ENCODE measurements around the gene HIPK2.

Gene HIPK2

DNA sequence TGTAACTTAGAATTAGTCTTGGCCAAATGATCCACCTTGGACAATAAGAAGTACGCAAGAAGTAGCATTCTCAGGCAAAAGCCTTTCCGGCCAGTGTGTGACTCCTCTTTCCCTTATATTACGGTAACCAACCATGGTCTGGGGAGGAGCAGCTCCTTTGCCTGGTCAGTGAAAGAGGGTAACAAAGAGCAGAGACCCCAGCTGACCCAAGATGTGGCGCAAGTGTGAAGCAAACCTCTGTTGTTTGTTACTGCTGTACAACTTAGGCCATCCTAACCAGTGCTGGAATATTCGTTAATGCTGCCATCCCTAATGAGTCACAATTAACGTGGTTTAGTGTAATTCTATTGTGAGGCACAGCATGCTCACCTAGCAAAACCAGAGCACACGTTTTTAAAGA, 44.0 kb downstream of the HIPK2 start:
- no peak for DNase-seq

DNA sequence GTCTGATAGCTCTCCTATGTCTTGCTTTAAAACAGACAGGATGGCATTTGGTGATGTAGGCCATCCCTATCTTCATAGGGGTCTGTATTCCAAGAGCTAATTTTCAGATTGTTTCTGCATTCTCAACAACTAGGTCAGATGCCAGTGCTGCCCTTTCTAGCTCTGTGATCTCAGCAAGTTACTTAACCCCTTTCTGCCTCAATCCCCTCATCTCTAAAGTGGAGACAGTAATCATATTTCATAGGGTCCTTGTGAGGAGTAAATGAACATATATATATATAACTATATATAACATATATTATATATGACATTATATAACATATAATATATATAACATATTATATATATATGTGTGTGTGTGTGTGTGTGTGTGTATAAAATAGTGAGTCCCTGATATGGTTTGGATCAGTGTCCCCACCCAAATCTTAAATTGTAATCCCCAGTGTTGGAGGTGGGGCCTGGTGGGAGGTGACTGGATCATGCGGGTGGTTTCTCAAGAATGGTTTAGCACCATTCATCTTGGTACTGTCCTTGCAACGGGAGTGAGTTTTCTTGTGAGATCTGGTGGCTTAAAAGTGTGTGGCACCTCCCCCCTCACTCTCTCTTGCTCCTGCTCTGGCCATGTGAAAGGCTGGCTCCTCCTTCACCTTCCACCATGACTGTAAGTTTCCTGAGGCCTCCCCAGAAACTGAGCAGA, 45.2 kb downstream of the HIPK2 start:
- no peak for DNase-seq

DNA sequence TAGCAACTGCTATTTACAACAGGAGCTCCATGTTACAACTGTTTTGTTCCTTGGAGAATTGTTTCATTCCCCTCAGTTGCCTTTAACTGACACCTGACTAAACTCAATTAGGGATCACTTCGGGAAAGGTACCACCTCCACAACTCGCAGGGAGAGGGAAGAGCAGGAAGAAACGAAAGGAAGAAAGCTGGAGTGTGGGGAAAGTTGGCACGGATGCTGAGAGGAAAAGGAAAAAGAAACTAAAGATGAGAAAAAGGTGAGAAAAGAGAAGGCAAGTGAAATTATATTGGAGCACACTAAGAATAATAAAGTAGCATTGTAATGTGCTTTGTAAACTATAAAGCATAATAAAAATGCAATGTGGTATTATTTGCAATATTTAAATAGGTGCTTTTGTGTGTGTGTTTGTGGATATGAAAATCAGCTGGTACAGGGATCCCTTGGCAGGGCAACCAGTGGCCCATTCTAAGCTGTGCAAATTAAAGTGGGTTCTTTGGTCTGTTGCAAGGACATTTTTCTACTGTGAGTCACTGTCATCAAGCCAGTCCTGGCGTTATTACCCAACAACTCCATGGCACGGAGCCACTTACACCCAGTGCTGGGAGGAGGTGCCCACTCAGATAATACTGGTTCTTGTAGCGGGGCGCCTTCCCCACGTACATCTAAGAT, 45.9 kb downstream of the HIPK2 start:
- peak; percentile 72 for DNase-seq

DNA sequence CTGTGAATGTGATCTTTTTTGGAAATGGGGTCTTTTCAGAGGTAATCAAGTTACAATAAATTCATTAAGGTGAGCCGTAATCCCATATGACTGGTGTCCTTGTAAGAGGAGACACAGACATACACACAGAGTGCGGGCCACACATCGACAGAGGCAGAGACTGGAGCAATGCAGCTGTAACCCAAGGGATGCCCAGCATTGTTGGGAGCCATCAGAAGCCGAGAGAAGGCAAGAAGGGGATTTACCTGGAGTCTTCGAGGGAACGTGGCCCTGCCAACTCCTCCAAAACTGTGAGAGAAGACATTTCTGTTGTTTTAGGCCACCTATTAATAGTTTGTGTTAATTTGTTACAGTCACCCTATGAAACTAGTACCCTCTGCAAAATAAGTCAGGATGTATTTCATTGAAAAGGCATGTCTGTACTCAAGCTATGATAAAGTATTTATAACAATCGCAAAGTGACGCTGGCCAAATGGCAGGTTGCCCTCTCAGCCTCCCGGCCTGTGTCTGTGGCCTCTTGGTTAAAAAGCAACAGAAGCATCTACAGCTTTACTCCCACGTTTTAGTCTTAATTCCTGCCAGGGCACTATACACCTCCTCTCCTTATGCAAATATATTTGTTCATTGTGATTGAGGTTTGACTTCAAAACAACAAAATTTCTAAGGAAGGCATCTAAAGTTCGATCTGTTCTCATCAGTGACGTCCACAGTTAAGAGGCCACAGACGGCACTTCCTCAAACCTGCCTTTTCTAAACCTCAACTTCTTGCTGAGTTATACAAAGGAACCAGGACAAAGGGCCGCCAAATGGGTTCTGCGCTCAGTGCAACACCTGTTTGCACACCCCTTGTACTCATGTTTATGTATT, 46.8 kb downstream of the HIPK2 start:
- no peak for DNase-seq

DNA sequence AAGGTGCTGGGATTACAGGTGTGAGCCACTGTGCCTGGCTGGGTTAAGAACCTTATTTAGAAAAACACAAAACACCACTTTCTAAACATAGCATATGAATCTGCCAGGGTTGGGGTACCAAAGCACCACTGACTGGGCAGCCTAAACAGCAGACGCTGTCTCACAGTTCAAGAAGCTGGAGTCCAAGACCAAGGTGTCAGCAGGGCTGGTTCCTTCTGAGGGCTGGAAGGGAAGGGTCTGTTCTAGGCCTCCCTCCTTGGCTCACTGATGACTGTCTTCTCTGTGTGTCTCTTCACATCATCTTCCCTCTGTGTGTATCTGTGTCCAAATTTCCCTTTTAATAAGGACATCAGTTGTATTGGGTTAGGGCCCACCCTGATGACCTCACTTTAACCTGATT, 49.6 kb downstream of the HIPK2 start:
- DNase-seq, result no peak

DNA sequence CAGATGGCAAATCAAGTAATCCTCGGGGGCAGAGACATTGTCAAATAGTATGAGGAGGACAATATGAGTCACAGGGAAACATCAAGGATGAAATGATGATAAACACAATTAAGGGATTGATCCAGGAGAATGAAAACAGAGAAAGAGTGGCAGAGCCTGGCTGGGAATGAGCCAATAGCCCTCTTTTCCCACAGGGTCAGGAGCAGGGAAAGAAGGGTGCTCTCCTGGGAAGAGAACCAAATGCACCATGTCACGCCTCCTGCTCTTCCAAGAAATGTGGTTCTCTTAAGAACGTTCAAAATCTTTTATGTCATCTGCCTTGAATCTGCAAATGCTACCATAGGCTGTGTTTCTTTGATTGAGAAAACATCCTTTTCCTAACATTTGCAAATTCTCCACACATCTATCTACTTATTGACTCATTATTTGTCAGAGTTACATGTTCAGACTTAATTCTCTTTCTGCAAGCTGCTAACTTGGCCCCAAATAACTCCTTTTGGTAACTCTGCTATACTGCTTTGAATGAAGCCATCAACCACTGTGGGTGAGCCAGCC, 50.6 kb downstream of the HIPK2 start:
- DNase-seq, result no peak

DNA sequence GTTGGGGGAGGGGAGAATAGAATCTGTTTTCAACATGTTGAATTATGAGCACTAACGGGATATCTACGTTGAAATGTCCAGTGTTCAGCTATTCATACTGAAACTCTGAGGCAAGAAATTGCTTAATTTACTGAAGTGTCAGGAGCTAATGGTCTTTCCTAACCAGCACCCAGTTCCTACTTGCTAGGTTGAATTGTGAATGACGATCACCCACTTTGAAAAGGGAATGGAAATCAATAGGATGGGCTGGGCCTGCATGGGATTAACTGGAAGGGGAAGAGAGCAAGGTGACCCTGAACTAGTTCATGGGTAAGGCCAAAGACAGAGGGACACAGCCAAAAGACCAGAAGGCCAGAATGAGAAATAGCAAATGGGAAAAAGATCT, 51.3 kb downstream of the HIPK2 start:
- no peak for DNase-seq

DNA sequence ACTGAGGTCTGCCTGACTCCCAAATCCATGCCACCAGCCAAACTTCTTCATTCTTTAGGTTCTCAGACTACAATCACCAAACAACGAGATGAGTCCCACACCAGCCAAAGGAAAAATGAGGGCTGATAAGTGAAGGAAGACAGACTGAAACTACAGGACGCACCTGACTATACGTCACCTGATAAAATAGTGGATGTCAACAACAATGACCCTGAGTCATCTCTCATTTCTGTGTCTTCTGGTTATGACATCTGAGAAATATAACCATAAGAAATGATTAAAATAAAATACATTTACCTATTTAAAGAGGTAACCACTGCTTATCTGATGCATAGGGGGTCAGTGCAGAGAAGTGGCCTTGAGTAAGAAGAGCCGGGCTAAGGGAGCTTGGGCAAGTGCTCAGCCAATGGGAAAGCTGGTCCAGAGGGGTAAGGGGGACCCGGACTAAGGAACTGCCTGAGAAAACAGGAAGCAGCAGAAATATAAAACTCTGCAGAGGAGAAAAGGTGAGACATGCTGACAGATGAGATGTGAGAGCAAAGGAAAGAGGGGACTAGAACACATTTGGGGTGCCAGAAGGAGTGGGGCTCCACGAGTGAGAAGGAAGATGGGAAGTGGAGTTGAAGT, 51.8 kb downstream of the HIPK2 start:
- DNase-seq, result no peak

DNA sequence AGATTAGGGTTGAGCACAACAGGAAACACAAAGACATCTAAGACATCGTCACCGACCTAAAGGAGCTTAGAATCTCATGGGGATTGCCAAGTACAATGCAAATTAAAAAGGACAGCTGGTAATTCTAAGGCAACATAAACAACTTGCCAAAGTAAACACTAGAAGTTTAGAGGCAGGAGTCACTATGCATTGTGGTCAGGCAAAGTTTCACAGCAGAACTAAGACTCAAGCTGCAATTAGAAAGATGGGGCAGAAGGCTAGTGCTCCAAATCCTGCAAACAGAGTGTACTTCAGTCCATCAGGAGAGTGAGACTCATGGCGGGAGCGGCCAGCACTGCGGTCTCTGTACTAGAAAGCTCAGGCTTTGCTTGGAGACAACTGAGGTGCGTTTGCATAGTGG, 52.7 kb downstream of the HIPK2 start:
- no peak for DNase-seq

DNA sequence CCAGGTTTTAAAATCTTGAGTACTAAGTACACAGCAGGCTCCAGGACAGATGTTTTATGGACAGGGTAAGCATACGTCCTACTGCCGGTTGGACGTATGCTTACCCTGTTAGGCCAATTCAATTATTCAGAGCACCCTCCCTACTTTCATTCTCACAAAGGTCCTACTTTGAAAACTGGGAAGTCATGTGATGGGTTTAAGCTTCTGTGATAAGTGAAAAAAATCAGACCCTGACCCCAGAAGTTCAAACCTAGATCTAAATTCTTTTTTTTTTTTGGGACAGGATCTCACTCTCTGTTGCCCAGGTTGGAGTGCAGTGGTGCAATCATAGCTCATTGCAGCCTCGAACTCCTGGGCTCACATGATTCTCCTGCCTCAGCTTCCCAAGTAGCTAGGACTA, 55.2 kb downstream of the HIPK2 start:
- DNase-seq, result no peak

DNA sequence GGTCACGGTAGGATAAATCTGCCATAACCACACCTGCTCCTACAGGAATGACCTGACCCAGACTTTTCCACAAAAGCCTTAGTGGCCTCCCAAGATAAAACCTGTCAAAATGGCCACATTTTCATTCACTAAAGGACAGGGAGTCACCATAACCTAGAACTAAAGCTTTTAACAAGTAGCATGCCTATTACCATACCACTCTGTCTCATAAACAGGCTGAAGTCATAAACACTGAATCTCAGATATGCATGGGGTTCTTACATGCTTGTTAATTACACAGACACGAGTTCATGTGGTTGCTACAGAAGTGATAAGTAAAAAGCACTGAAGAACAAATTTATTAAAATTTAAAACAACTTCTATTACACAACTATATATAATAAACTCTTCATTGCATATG, 56.0 kb downstream of the HIPK2 start:
- DNase-seq, result no peak

DNA sequence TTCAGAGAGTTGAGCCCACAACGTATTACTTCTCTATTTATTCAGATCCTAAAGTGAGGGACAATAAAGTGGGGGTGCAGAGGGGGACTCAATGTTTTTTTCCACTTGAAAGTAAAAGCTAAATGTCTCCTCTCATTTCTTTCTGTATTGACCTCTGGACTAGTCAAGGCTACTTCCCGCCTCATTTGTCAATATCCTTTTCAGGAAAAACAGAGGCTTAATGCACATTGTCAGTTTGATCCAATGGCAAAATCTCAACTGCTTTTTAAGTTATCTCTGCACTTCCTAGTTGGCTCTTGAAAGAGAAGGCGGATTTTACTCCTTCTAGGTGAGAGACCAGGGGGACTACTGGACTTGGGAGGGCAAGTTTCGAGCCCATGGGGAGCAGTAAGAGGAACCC, 56.4 kb downstream of the HIPK2 start:
- no peak for DNase-seq

DNA sequence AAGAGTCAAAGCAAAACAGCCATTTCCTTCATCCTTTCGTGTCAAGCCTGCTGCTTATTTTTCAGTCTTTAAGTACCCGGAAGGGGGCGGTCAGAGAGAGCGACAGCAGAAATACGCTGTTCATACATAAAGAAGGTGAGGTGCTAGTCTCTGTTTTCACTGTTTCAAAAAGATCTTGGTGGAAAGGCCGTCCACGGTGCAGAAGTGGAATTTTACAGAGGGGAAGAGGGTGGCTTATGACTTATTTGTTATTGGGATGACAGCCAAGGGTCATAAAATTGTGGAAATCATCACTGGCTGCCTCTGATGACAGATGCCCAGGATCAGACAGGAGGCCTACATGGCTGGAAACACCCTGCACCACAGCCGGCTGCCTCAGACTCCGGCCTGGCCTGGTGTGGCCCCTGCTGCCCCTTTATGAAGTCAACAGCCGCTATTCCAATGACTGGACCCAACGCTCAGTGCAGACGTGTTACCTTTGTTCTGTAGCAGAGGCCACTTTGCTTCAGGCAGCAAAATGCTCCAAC, 57.0 kb downstream of the HIPK2 start:
- no peak for DNase-seq

DNA sequence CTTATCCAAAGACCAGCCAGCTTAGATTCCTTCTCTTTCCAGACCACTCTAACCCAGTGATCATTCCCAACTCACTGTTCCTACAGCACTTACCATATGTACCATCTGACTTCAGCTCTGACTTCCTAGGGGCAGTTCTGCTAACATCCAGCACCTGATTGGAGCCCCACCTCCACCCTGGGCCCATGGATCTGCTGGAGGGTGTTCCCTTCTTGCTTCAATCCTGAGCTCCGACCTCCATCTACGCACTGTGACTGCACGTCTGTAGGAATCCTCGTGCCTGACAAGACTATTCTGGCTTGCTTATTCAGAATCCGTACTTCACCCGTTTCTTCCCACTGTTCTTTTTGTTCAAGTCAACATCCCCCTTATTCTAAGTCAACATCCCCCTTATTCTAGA, 57.6 kb downstream of the HIPK2 start:
- DNase-seq, result no peak

DNA sequence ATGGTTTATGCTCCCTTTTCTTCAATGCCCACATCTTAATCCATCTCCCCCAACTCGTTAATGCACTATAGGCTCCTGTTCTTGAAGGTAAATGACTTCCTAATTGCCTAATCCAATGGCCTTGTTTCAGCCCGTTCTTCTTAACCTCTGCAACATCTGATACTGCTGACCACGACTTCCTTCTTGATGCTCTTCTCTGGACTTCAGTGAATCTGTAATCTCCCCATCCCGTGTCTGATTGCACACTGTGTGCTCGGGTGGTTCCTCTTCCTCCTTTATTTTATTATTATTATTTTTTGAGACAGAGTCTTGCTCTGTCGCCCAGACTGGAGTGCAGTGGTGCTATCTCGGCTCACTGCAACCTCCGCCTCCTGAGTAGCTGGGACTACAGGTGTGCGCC, 58.9 kb downstream of the HIPK2 start:
- no peak for DNase-seq

DNA sequence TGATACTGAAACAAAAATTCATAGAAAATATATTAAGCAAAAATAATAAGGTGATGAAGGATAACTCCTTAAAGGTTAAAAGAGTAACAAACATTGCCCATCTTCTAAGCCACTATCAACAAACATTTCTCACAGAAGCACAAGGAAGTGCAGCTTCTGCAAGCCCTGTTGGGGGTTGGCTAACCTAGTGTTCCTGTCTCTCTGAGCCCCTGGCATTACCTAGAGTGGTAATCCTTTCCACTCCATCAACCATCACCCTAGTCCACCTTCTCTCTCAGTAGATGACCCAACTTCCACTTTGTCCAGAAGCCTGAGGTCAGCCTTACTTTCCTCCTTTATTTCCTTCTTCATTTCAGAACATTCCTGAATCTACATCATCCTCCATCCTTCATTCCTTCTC, 59.7 kb downstream of the HIPK2 start:
- no peak for DNase-seq

DNA sequence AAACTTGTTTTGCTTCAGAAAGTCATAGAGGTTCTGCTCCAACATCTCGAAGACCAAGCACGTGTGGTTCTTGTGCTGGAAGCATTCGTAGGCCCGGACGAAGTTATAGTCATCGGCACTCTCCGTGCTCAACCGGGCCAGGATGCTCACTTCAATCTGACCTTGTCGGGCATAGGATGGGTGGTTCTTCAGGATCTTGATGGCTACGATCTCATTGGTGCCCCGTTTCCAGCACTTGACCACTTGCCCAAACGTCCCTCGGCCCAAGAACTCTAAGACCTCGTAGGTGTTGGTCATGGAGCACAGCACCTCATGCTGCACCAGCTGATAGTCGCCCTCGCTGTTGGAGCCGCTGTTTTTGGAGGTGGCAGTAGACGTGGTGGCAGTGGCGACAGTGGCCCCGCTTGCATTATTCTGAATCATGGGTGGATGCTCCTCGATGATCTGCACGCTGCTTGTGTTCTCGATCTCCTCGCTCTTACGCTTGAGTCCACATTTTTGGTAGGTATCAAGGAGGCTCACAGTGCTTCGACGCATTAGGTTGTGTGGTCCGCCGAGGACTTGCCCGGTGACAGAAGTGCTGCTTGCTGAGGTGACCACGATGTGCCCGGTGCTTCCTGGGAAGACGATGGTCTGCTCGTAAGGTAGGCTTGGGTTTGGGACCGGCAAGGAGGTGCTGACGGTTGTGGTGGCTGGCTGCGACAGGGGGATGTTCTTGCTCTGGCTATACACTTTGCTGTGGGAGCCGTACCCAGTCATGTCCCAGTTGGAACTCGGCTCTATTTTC, 61.4 kb downstream of the HIPK2 start:
- DNase-seq, result no peak

DNA sequence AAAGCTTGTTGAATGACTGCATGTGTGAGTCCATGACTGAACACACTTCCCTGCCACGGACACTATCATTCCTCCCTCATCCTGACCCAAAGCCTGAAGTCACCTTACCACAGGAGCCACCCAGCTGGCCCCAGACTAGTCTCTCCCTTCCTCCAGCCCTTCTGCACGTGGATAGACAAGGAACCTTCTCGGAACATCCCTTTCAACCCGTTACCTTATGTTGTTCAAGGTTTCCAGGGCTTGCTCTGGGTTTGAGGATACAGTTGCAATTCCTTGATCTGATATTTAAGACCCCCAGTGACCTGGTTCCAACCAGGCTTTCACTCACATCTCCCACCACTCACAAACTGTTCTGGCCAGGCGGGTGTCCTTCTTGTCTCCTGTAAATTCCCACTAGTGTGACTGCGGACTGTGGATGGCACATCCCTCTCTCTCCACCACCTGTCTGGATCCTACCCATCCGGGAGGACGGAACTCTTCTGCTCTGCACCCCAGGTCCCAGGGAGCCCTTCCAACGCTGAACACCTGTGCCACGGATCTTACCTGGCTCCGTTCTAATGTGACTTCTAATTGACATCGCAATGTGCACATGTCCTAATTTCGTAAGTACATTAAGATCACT, 62.5 kb downstream of the HIPK2 start:
- no peak for DNase-seq

DNA sequence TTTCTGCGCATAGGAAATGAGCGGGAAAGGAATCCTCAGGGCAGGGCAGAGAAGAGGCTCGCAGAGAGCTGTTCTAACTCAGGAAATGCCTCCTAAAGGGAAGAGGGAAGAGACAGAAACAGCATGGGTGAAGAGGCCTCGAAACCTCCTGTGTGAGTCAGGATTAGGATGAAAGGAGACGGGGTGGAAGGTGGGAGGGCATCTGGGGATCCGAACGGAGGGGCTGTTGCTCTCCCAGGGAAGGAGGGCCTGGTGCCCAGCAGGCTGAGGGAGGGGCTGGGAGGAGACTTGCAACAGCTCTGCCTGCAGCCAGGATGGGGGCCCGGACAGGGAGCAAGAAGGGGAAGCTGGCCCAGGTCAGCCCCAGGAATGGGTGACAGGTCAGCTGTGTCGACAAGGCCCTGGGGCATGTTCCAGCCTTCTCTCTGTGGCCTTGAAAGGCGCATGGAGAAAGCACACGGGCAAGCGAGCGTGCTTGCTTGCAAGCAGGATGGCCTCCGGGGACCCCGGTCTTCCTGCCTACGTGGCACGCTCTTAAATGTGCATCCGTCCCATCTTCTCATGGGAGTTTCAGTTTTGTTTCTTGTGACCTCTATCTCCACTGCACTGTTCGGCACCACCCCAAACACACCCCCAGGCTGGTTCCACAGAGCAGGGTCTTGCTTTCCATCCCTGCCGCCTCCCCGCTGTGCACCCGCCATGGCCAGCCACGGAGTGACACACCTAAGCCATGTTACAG, 63.5 kb downstream of the HIPK2 start:
- DNase-seq, result no peak

DNA sequence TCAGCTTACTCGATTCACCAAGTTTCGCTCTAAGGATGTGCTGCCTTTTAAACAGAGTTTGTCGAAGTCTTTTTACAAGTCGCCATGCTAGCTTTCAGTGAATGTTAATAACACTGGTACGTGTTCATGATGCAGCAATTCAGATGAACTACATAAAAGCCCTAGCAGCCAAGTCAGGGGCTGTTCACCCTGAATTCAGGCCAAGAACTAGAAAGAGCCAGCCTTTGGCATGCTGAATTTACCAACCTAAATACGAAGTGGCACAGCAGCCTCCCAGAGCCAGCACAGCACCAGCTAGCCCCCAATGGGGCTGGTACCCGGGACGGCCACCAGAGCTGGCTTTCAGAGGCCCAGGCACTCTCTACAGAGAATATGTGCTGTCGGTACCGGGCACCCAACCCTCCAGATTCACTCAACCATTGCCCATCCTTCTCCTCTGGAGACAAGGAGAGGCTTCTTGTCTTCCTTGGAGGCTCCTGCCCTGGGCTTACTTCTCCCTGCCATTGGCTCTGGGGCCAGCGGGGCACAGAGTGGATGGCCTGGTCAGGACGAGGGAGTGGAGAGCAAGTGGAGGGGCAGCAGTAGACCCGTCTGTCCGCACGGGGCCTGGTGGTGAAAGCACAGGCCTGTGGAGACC, 64.2 kb downstream of the HIPK2 start:
- no peak for DNase-seq

Measured in T1000 (cell line).